Suprapubic skin (tissue), 4 donors: ENCODE measurements around the gene FBXW2.

Experiments used
- EP300 ChIP-seq: sonication (generic); formaldehyde crosslinking; IDR thresholded peaks from one replicate; pipeline ENCODE4 v1.6.1; 2017; ENCODE audit warnings: antibody characterized with exemption
- POLR2A ChIP-seq, 2 donors: fragments of 450-650 bp; IDR thresholded peaks; one replicate each; pipeline ENCODE4 v1.6.1; 2017; ENCODE audit warnings: antibody characterized with exemption in 2 of 2, mild to moderate bottlenecking in 2 of 2, moderate library complexity in 2 of 2
- POLR2AphosphoS5 ChIP-seq, 3 donors: sonication (generic); formaldehyde crosslinking; IDR thresholded peaks; one replicate each; pipeline ENCODE4 v1.6.1; 2017; ENCODE audit warnings: antibody characterized with exemption in 3 of 3
- TF ChIP-seq, protein P1 (sequence below), 2 donors: fragments of 200-600 bp in 1 of 2; fragments of 450-650 bp in 1 of 2; sonication (generic) in 1 of 2; IDR thresholded peaks; one replicate each; pipeline ENCODE4 v1.5.1; 2016 to 2019; ENCODE audit warnings: antibody characterized with exemption in 2 of 2, mild to moderate bottlenecking in 1 of 2, moderate library complexity in 1 of 2

DNA sequence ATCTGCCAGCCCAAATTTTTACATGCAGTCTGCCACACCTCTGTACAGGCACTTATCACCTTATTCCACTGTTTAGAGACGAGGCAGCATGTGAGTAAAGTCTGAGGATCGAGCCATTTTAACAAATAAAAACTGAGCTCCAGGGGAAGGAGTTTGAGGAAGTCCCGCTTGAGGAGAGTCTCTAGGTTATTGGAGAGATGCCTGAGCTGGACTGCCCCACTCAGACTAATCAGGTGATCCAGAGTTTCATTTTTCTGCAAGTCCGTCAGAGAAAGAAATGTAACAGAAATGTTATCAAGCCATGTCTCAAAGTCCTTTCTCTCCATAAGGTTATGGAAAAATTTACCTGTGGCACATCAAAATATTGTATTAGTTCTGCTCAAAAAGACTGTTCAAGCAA lies 5.3 kb downstream of the FBXW2 start:
- TF ChIP-seq, protein P1, sequence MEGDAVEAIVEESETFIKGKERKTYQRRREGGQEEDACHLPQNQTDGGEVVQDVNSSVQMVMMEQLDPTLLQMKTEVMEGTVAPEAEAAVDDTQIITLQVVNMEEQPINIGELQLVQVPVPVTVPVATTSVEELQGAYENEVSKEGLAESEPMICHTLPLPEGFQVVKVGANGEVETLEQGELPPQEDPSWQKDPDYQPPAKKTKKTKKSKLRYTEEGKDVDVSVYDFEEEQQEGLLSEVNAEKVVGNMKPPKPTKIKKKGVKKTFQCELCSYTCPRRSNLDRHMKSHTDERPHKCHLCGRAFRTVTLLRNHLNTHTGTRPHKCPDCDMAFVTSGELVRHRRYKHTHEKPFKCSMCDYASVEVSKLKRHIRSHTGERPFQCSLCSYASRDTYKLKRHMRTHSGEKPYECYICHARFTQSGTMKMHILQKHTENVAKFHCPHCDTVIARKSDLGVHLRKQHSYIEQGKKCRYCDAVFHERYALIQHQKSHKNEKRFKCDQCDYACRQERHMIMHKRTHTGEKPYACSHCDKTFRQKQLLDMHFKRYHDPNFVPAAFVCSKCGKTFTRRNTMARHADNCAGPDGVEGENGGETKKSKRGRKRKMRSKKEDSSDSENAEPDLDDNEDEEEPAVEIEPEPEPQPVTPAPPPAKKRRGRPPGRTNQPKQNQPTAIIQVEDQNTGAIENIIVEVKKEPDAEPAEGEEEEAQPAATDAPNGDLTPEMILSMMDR (IDR thresholded peaks at IDR 0.05): no peak
- TF ChIP-seq EP300 (no peak), POLR2A (IDR thresholded peaks at IDR 0.05) (no peak), POLR2AphosphoS5 (IDR thresholded peaks at IDR 0.05) (no peak)
